ENCODE data around the gene TMEM231. TPM values are rescaled to one million over a fixed set of nuclear protein-coding genes. Genes with fewer than 3 reads are reported as not detected.
A peak's percentile ranks its signal among the peaks of the same experiment; 100 is the strongest.

Gene TMEM231
- total and polyA plus RNA-seq, 2 donors (not counting 3 experiments of a cell fraction or from before 2014, with no cell fraction given): 10.0 to 35.8 TPM

DNA sequence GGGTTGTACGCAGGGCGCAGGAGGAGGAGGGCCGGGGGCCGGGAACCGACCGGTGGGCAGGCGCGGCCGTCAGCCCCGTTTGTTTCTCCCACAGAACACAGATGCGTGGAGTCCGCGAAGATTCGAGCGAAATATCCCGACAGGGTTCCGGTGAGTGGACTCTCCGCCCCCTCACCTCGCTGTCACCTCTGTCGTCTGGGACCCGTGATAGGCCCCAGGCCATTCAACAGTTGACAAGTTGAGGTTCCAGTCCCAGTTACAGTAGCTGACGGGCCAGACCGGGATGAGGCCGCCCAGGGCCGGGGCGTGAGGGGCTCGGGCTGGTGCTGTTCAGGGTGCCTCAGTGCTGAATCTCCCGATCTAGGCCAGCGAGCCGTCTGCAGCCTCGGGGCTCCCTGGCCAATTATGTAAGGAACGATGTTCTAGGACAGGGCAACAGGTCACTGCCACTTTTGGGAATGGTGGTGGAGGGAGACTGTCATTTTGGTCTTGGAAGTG lies 10.8 kb upstream of the TMEM231 start:
- H3K9me1 ChIP-seq (replicated peaks; ENCODE audit: control insufficient read depth, extremely low read depth, insufficient read depth, low read length): no peaks in the 10 kb centered on the region
- H3K9ac ChIP-seq (replicated peaks; ENCODE audit: extremely low read depth, insufficient read depth, low read length): peak overlapping the region; percentile 58
- no peak overlapping the region for H3K27ac ChIP-seq (ENCODE audit: insufficient read depth, low read depth, low read length)
- H3K4me3 ChIP-seq (replicated peaks in 1 of 3; ENCODE audit: insufficient read depth in 1 of 3, low read depth in 1 of 3, low read length in 3 of 3): peak overlapping the region; percentile 48 to 83 (median 79)
- peaks cover 13% of the 10 kb centered on the region for H3K79me2 ChIP-seq (ENCODE audit: control insufficient read depth, insufficient read depth, low read length)
- peak overlapping the region; percentile 62 for H2AFZ ChIP-seq (ENCODE audit: low read depth, low read length)
- no peak for TF ChIP-seq FOS (IDR thresholded peaks at IDR 0.05; ENCODE audit: borderline replicate concordance, insufficient read depth, low read length)
- no peak for TF ChIP-seq POLR2AphosphoS5 (IDR thresholded peaks at IDR 0.05; ENCODE audit: insufficient read depth, low read depth, low read length)
- TF ChIP-seq, protein P1, sequence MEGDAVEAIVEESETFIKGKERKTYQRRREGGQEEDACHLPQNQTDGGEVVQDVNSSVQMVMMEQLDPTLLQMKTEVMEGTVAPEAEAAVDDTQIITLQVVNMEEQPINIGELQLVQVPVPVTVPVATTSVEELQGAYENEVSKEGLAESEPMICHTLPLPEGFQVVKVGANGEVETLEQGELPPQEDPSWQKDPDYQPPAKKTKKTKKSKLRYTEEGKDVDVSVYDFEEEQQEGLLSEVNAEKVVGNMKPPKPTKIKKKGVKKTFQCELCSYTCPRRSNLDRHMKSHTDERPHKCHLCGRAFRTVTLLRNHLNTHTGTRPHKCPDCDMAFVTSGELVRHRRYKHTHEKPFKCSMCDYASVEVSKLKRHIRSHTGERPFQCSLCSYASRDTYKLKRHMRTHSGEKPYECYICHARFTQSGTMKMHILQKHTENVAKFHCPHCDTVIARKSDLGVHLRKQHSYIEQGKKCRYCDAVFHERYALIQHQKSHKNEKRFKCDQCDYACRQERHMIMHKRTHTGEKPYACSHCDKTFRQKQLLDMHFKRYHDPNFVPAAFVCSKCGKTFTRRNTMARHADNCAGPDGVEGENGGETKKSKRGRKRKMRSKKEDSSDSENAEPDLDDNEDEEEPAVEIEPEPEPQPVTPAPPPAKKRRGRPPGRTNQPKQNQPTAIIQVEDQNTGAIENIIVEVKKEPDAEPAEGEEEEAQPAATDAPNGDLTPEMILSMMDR (IDR thresholded peaks at IDR 0.05; ENCODE audit: extremely low read depth in 1 of 2, insufficient read depth in 1 of 2, low read depth in 1 of 2, low read length in 2 of 2): no peak
- TF ChIP-seq EZH2 (IDR thresholded peaks at IDR 0.05; ENCODE audit: borderline replicate concordance, low read depth, low read length, severe bottlenecking): no peak
- TF ChIP-seq GATA2 (IDR thresholded peaks at IDR 0.05; ENCODE audit: insufficient read depth, insufficient read length, low read depth, low read length): no peak
- TF ChIP-seq, protein P2, sequence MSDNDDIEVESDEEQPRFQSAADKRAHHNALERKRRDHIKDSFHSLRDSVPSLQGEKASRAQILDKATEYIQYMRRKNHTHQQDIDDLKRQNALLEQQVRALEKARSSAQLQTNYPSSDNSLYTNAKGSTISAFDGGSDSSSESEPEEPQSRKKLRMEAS (IDR thresholded peaks at IDR 0.05; ENCODE audit: insufficient read depth, insufficient read length): no peak
- TF ChIP-seq POLR2A (IDR thresholded peaks at IDR 0.05; ENCODE audit: low read depth, low read length): no peak
- TF ChIP-seq JUN (IDR thresholded peaks at IDR 0.05; ENCODE audit: borderline replicate concordance, insufficient read depth, insufficient read length, low read depth): no peak
- no peak for TF ChIP-seq MYC (IDR thresholded peaks at IDR 0.05; ENCODE audit: low read depth, low read length)
- BruUV-seq (replicated peaks): no TSS peak
- POLR2A ChIA-PET: no interaction called here
- DNase-seq (ENCODE audit: low read depth, low spot score) (peak; percentile 13), FAIRE-seq (peak; percentile 21)
- H3K4me2 ChIP-seq (ENCODE audit: insufficient read depth, low read length): peak overlapping the region; percentile 79
- dilution Hi-C loops (cut with MboI; ENCODE audit: extremely low pct_ligation_motif_present, low sequenced_read_pairs): no loop called here
- intact Hi-C loops (cut with micrococcal nuclease): loop anchor here (1.0 to 5.0 kb wide), 5 partner anchors 11 to 195 kb away; partner anchors contain the start of genes ADAT1, KARS1, TERF2IP and TMEM231
- CTCF ChIA-PET: interaction anchor here (0.8 to 1.5 kb wide), 5 partner anchors 10 to 368 kb away, joined by 3 to 4 read pairs (median 4); no protein-coding TSS in a partner anchor
- no peaks in the 10 kb centered on the region for H4K20me1 ChIP-seq (replicated peaks; ENCODE audit: control insufficient read depth, extremely low read depth, insufficient read depth, low read length)
- no peaks in the 10 kb centered on the region for H3K9me3 ChIP-seq (replicated peaks; ENCODE audit: control insufficient read depth, insufficient read depth, low read length)
- H3K36me3 ChIP-seq (ENCODE audit: control insufficient read depth in 2 of 2, extremely low read depth in 1 of 2, insufficient read depth in 2 of 2, low read length in 2 of 2): peaks cover 17 to 19% of the 10 kb centered on the region in 2 experiments
- peaks cover 9% of the 10 kb centered on the region for H3K4me1 ChIP-seq (ENCODE audit: control insufficient read depth, extremely low read depth, insufficient read depth, low read length)
- H3K27me3 ChIP-seq (ENCODE audit: control insufficient read depth in 2 of 2, insufficient read depth in 2 of 2, low read length in 2 of 2): peaks cover 7 to 21% of the 10 kb centered on the region in 2 experiments
